Activated CD4-positive, alpha-beta memory T cell treated with anti-CD3 and anti-CD28 coated beads for 36 hours (primary cell): Measurements from ENCODE around the gene RHBDF1. TPM values are rescaled to one million over a fixed set of nuclear protein-coding genes. Genes with fewer than 3 reads are reported as not detected.

Source experiments
- CTCF ChIA-PET: fragments of 350-600 bp; sonication (Branson Sonifier 250); formaldehyde crosslinking; loops from one replicate; lab custom pipeline; 2021; ENCODE audit warnings: antibody characterized with exemption, inconsistent platforms; lab: Charles Lee
- POLR2A ChIA-PET: fragments of 350-600 bp; sonication (Branson Sonifier 250); formaldehyde crosslinking; loops from one replicate; lab custom pipeline; 2021; ENCODE audit warnings: antibody characterized with exemption; lab: Charles Lee
- DNase-seq: peaks from one replicate; pipeline ENCODE4 v3.0.0-alpha.2; 2020
- H3K27ac Mint-ChIP-seq: one replicate; pipeline ENCODE4 v1.8.0; 2021; ENCODE audit warnings: mixed read lengths
- H3K27me3 Mint-ChIP-seq: one replicate; pipeline ENCODE4 v1.8.0; 2021; ENCODE audit warnings: mixed read lengths
- H3K36me3 Mint-ChIP-seq: one replicate; pipeline ENCODE4 v1.8.0; 2021; ENCODE audit warnings: mixed read lengths
- H3K4me1 Mint-ChIP-seq: one replicate; pipeline ENCODE4 v1.8.0; 2021; ENCODE audit warnings: low read depth, mixed read lengths
- H3K4me3 Mint-ChIP-seq: one replicate; pipeline ENCODE4 v1.8.0; 2021; ENCODE audit warnings: mild to moderate bottlenecking, mixed read lengths
- H3K9me3 Mint-ChIP-seq: one replicate; pipeline ENCODE4 v1.8.0; 2021; ENCODE audit warnings: mixed read lengths
- intact Hi-C: fragments of 100-400 bp; cut with micrococcal nuclease; formaldehyde crosslinking; loops from one replicate; pipeline ENCODE4 v1.15.1; 2023
- total RNA-seq, 2 experiments: library from RNA; stranded (reverse); gene quantifications; one replicate each; pipeline ENCODE4 v1.2.3, GENCODE V29; 2021

Gene RHBDF1
- total RNA-seq, 2 experiments from 2014 or later, result 0.43 TPM; not detected in 1

- Mint-ChIP-seq H3K4me3 (no peak overlapping the region), H3K9me3 (no peaks in the 10 kb centered on the region), H3K36me3 (peaks cover 7% of the 10 kb centered on the region), H3K4me1 (no peaks in the 10 kb centered on the region), H3K27me3 (peaks cover under 1% of the 10 kb centered on the region), H3K27ac (no peak overlapping the region)
- ChIA-PET CTCF (interaction anchor here (0.7 to 11.5 kb wide), 4 partner anchors 10 to 300 kb away, joined by 3 to 384 read pairs (median 7); partner anchors contain the start of gene RHBDF1), POLR2A (interaction anchor here (0.5 to 1.5 kb wide), 2 partner anchors 22 to 75 kb away, joined by 4 read pairs; no protein-coding TSS in a partner anchor)
- intact Hi-C loops, result no loop called here
- no peak for DNase-seq
Observed at GRCh38 chr16:62283-62967, 10.0 kb downstream of the RHBDF1 start.

- no peak overlapping the region for H3K27ac Mint-ChIP-seq
- H3K4me3 Mint-ChIP-seq, result no peak overlapping the region
- no peaks in the 10 kb centered on the region for H3K4me1 Mint-ChIP-seq
- H3K36me3 Mint-ChIP-seq, result peaks cover 7% of the 10 kb centered on the region
- DNase-seq, result no peak
- ChIA-PET POLR2A (interaction anchor here (0.5 to 1.5 kb wide), 2 partner anchors 23 to 76 kb away, joined by 4 read pairs; no protein-coding TSS in a partner anchor), CTCF (interaction anchor here (0.7 to 11.5 kb wide), 3 partner anchors 10 to 45 kb away, joined by 3 to 384 read pairs (median 7); partner anchors contain the start of gene RHBDF1)
- H3K9me3 Mint-ChIP-seq, result no peaks in the 10 kb centered on the region
- intact Hi-C loops, result no loop called here
- no peaks in the 10 kb centered on the region for H3K27me3 Mint-ChIP-seq
Observed at GRCh38 chr16:61879-62281, 10.6 kb downstream of the RHBDF1 start.

GRCh38 chr16:60929-61878 lies 11.2 kb downstream of the RHBDF1 start:
- Mint-ChIP-seq H3K4me3 (no peak overlapping the region), H3K27me3 (no peaks in the 10 kb centered on the region), H3K27ac (no peak overlapping the region), H3K4me1 (no peaks in the 10 kb centered on the region), H3K36me3 (peaks cover 9% of the 10 kb centered on the region), H3K9me3 (no peaks in the 10 kb centered on the region)
- ChIA-PET CTCF (interaction anchor here (1.5 to 11.5 kb wide), 3 partner anchors 35 to 46 kb away, joined by 5 to 384 read pairs (median 13); no protein-coding TSS in a partner anchor), POLR2A (no interaction called here)
- intact Hi-C loops, result no loop called here
- DNase-seq, result no peak

- Mint-ChIP-seq H3K4me1 (no peaks in the 10 kb centered on the region), H3K9me3 (no peaks in the 10 kb centered on the region), H3K27me3 (no peaks in the 10 kb centered on the region), H3K27ac (no peak overlapping the region), H3K4me3 (no peak overlapping the region), H3K36me3 (peaks cover 13% of the 10 kb centered on the region)
- DNase-seq, result no peak
- intact Hi-C loops, result no loop called here
- POLR2A ChIA-PET, result interaction anchor here (1.5 kb wide), 1 partner anchor 12 kb away, joined by 4 read pairs; the partner anchor contains the start of gene RHBDF1
- CTCF ChIA-PET, result interaction anchor here (1.5 to 1.9 kb wide), 2 partner anchors 37 to 47 kb away, joined by 5 to 13 read pairs; no protein-coding TSS in a partner anchor
Observed at GRCh38 chr16:60166-60565, 12.3 kb downstream of the RHBDF1 start.

GRCh38 chr16:59440-60059 lies 12.9 kb downstream of the RHBDF1 start:
- intact Hi-C loops, result no loop called here
- ChIA-PET CTCF (interaction anchor here (1.5 to 1.9 kb wide), 2 partner anchors 37 to 47 kb away, joined by 5 to 13 read pairs; no protein-coding TSS in a partner anchor), POLR2A (interaction anchor here (1.5 kb wide), 1 partner anchor 13 kb away, joined by 4 read pairs; the partner anchor contains the start of gene RHBDF1)
- no peaks in the 10 kb centered on the region for H3K27me3 Mint-ChIP-seq
- H3K4me1 Mint-ChIP-seq, result peaks cover 2% of the 10 kb centered on the region
- DNase-seq, result no peak
- H3K4me3 Mint-ChIP-seq, result no peak overlapping the region
- no peak overlapping the region for H3K27ac Mint-ChIP-seq
- peaks cover 13% of the 10 kb centered on the region for H3K36me3 Mint-ChIP-seq
- H3K9me3 Mint-ChIP-seq, result no peaks in the 10 kb centered on the region

GRCh38 chr16:58491-59439 lies 13.7 kb downstream of the RHBDF1 start:
- H3K27ac Mint-ChIP-seq, result no peak overlapping the region
- intact Hi-C loops, result no loop called here
- CTCF ChIA-PET, result interaction anchor here (1.5 kb wide), 1 partner anchor 39 kb away, joined by 3 read pairs; no protein-coding TSS in a partner anchor

GRCh38 chr16:57711-58110 lies 14.7 kb downstream of the RHBDF1 start:
- peaks cover 9% of the 10 kb centered on the region for H3K4me1 Mint-ChIP-seq
- H3K4me3 Mint-ChIP-seq, result no peak overlapping the region
- no peaks in the 10 kb centered on the region for H3K9me3 Mint-ChIP-seq
- POLR2A ChIA-PET, result no interaction called here
- H3K27me3 Mint-ChIP-seq, result no peaks in the 10 kb centered on the region
- no peak for DNase-seq
- intact Hi-C loops, result no loop called here
- peaks cover 17% of the 10 kb centered on the region for H3K36me3 Mint-ChIP-seq
- CTCF ChIA-PET, result interaction anchor here (1.0 to 1.5 kb wide), 3 partner anchors 8 to 49 kb away, joined by 3 read pairs; no protein-coding TSS in a partner anchor
- H3K27ac Mint-ChIP-seq, result no peak overlapping the region

More at GRCh38 chr16:58491-59439, 13.7 kb downstream of the RHBDF1 start:
- no peaks in the 10 kb centered on the region for H3K27me3 Mint-ChIP-seq
- H3K36me3 Mint-ChIP-seq, result peaks cover 13% of the 10 kb centered on the region
- DNase-seq, result no peak
- H3K9me3 Mint-ChIP-seq, result no peaks in the 10 kb centered on the region
- POLR2A ChIA-PET, result interaction anchor here (1.5 kb wide), 1 partner anchor 14 kb away, joined by 4 read pairs; the partner anchor contains the start of gene RHBDF1
- peaks cover 6% of the 10 kb centered on the region for H3K4me1 Mint-ChIP-seq
- no peak overlapping the region for H3K4me3 Mint-ChIP-seq

GRCh38 chr16:56231-56927 lies 16.1 kb downstream of the RHBDF1 start:
- H3K9me3 Mint-ChIP-seq, result no peaks in the 10 kb centered on the region
- peaks cover 19% of the 10 kb centered on the region for H3K36me3 Mint-ChIP-seq
- no peak overlapping the region for H3K27ac Mint-ChIP-seq
- CTCF ChIA-PET, result interaction anchor here (0.8 to 1.4 kb wide), 2 partner anchors 9 to 41 kb away, joined by 3 to 7 read pairs; no protein-coding TSS in a partner anchor
- POLR2A ChIA-PET, result no interaction called here
- intact Hi-C loops, result no loop called here
- H3K27me3 Mint-ChIP-seq, result no peaks in the 10 kb centered on the region
- H3K4me1 Mint-ChIP-seq, result peaks cover 16% of the 10 kb centered on the region
- DNase-seq, result no peak
- H3K4me3 Mint-ChIP-seq, result no peak overlapping the region

- DNase-seq, result no peak
- peaks cover 27% of the 10 kb centered on the region for H3K36me3 Mint-ChIP-seq
- CTCF ChIA-PET, result interaction anchor here (0.8 to 1.4 kb wide), 2 partner anchors 10 to 42 kb away, joined by 3 to 7 read pairs; no protein-coding TSS in a partner anchor
- H3K27me3 Mint-ChIP-seq, result no peaks in the 10 kb centered on the region
- H3K4me1 Mint-ChIP-seq, result peaks cover 24% of the 10 kb centered on the region
- H3K27ac Mint-ChIP-seq, result no peak overlapping the region
- intact Hi-C loops, result no loop called here
- POLR2A ChIA-PET, result no interaction called here
- no peak overlapping the region for H3K4me3 Mint-ChIP-seq
- no peaks in the 10 kb centered on the region for H3K9me3 Mint-ChIP-seq
Observed at GRCh38 chr16:55571-56136, 16.8 kb downstream of the RHBDF1 start.

GRCh38 chr16:54237-54581 lies 18.2 kb downstream of the RHBDF1 start:
- intact Hi-C loops, result no loop called here
- Mint-ChIP-seq H3K4me3 (peak overlapping the region; percentile 87), H3K9me3 (no peaks in the 10 kb centered on the region), H3K36me3 (peaks cover 31% of the 10 kb centered on the region), H3K4me1 (peaks cover 27% of the 10 kb centered on the region), H3K27me3 (no peaks in the 10 kb centered on the region), H3K27ac (peak overlapping the region; percentile 28)
- CTCF ChIA-PET, result interaction anchor here (1.7 to 1.8 kb wide), 2 partner anchors 12 to 42 kb away, joined by 17 read pairs; no protein-coding TSS in a partner anchor
- POLR2A ChIA-PET, result no interaction called here
- no peak for DNase-seq
